SK-N-MC (cell line): ENCODE data around the gene NEMF.

Experiments
- DNase-seq: peaks from one replicate; pipeline ENCODE4 v3.0.0-alpha.2; 2011; ENCODE audit warnings: low read depth, low spot score
- H3K27ac ChIP-seq: fragments of 200-600 bp; sonication (generic); 2 replicates; pipeline ENCODE4 v1.5.1; 2016; ENCODE audit warnings: mixed run types
- H3K36me3 ChIP-seq: fragments of 200-600 bp; sonication (generic); 2 replicates; pipeline ENCODE4 v1.6.1; 2017; ENCODE audit warnings: antibody characterized with exemption, low read length, mixed read lengths; ENCODE audit not compliant: insufficient read depth
- H3K4me3 ChIP-seq: fragments of 200-600 bp; sonication (generic); 2 replicates; pipeline ENCODE4 v1.5.1; 2016
- H3K9ac ChIP-seq: fragments of 200-600 bp; sonication (generic); 2 replicates; pipeline ENCODE4 v1.8.0; 2017; ENCODE audit warnings: mixed run types, mixed read lengths; ENCODE audit not compliant: insufficient read length
- H3K9me3 ChIP-seq: fragments of 200-600 bp; sonication (generic); 2 replicates; pipeline ENCODE4 v1.6.1; 2017; ENCODE audit warnings: low read depth, mild to moderate bottlenecking, antibody characterized with exemption, low read length, moderate library complexity, mixed read lengths
- EZH2 ChIP-seq: fragments of 200-600 bp; sonication (generic); IDR thresholded peaks from one replicate; pipeline ENCODE4 v1.6.1; 2017; ENCODE audit warnings: antibody characterized with exemption
- FOXP2 ChIP-seq: optimal IDR thresholded peaks from 2 replicates; pipeline ENCODE3; 2011; ENCODE audit warnings: mild to moderate bottlenecking, moderate library complexity; ENCODE audit not compliant: insufficient read depth; ENCODE audit errors: extremely low read length, control extremely low read depth
- POLR2AphosphoS5 ChIP-seq: IDR thresholded peaks from 2 replicates; pipeline ENCODE4 v1.6.1; 2012; ENCODE audit warnings: mild to moderate bottlenecking, low read depth, low read length, borderline replicate concordance

The NEMF gene

GRCh38 chr14:49769581-49770211 lies 82.9 kb downstream of the NEMF start:
- no peak for DNase-seq
- Histone ChIP-seq H3K36me3 (peaks cover 3% of the 10 kb centered on the region), H3K27ac (peak overlapping the region; percentile 99; the same call in 1 of the 2 replicates), H3K9me3 (no peaks in the 10 kb centered on the region), H3K9ac (peak overlapping the region; percentile 95), H3K4me3 (peak overlapping the region; percentile 96)
- TF ChIP-seq FOXP2: no peak
- TF ChIP-seq EZH2: no peak
- TF ChIP-seq POLR2AphosphoS5: no peak

- peak overlapping the region; percentile 95 for H3K9ac ChIP-seq
- peak overlapping the region; percentile 99; the same call in 1 of the 2 replicates for H3K27ac ChIP-seq
- DNase-seq: no peak
- H3K9me3 ChIP-seq: no peaks in the 10 kb centered on the region
- H3K4me3 ChIP-seq: peak overlapping the region; percentile 96
- TF ChIP-seq FOXP2: no peak
- TF ChIP-seq POLR2AphosphoS5: 0 out of 2 replicates have a peak, but pooled peaks have one; percentile 1
- H3K36me3 ChIP-seq: no peaks in the 10 kb centered on the region; the same call in 1 of the 2 replicates
Observed at GRCh38 chr14:49769171-49769570, 83.4 kb downstream of the NEMF start.

DNA sequence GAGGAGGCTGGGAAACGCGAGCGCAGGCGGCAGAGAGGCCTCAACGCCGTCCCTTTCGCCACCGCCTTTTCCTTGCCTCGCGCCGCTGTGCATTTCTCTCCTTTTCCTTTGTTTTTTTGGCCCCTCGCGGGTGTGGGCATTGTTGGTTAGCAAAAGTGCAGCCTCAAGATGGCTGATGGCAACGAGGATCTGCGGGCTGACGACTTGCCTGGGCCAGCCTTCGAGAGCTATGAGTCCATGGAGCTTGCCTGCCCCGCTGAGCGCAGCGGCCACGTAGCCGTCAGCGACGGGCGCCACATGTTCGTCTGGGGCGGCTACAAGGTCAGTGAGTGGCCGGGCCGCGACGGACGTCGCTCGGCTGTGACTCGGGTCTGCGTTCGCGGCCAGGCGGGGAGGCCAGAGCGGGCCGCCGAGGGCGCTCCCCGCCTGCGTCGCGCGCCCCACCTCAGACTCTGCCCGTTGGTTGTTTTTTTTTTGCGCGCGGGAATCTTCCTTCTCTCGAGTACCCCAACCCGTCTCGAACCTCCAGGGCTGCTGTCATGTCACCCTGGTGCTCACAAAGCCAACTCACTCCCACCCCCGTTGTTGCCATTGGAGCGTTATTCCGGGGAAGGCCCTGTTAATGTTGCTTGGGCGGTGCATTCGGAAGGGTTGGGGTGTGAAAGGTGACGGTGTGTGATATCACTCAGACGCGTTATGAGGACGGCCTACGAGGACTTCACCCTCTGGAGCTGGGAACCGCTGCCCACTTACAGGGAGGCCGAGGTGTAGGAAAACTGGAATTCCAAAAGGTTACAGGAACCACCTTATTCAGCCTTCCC lies 84.1 kb downstream of the NEMF start:
- H3K9me3 ChIP-seq: no peaks in the 10 kb centered on the region
- DNase-seq: no peak
- peak overlapping the region; percentile 99 for H3K27ac ChIP-seq
- peak overlapping the region; percentile 96 for H3K4me3 ChIP-seq
- H3K9ac ChIP-seq: peak overlapping the region; percentile 95
- TF ChIP-seq POLR2AphosphoS5 (peak; percentile 47; the same call in 1 of the 2 replicates), EZH2 (no peak)
- no peaks in the 10 kb centered on the region for H3K36me3 ChIP-seq

DNA sequence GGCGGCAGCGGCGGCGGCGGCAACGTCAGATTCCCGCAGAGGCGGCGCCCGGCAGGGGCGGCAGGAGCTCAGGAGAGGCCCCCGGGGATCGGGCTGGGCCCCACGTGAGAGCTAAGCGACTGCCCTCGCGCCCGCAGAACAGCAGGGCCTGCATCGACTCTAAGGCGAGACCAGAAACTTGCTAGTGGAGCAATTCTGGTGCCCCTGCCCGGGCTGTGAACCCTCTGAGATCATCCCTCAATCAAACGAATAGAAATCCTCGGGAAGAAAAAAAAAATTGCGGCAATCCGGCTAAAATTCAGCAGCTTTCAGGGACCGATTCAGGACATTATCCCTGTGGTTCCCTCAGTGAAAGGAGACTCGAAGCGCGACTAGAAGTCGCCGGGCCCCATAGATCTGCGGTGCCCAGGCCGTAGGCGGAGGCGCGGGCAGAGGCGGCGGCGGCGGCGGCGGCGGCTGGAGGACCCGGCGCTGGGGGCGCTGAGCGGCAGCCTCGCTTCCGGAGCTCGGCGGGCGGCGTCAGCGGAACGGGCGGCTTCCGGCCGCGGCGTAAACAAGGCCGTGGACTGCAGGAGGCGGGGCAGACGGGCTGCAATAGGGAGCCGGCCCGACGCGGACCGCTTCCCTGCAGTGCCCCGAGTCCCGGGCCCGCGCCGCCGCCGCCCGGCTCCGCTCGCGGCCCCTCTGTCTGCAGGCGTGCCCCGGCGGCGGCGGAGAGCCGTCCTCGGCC lies 84.9 kb downstream of the NEMF start, which contains the start of gene KLHDC2:
TSS of gene KLHDC2 (plus strand) at position 583 of the 730 bp plus-strand sequence. CDS start 316 bp downstream, outside the sequence.
- Histone ChIP-seq H3K4me3 (peak within 1 kb of the TSS; percentile 96), H3K9ac (peak within 1 kb of the TSS; percentile 95), H3K9me3 (no peaks in the 10 kb centered on the region), H3K36me3 (no peaks in the 10 kb centered on the region), H3K27ac (peak within 1 kb of the TSS; percentile 99)
- no peak for DNase-seq
- peak; percentile 94 for TF ChIP-seq FOXP2
- TF ChIP-seq EZH2: no peak
- TF ChIP-seq POLR2AphosphoS5: peak; percentile 71

GRCh38 chr14:49767270-49767570 lies 85.4 kb downstream of the NEMF start:
- H3K9ac ChIP-seq: peak overlapping the region; percentile 95
- no peaks in the 10 kb centered on the region for H3K36me3 ChIP-seq
- H3K4me3 ChIP-seq: peak overlapping the region; percentile 96
- TF ChIP-seq EZH2: no peak
- no peak for TF ChIP-seq POLR2AphosphoS5
- TF ChIP-seq FOXP2: no peak
- DNase-seq: no peak
- H3K9me3 ChIP-seq: no peaks in the 10 kb centered on the region
- H3K27ac ChIP-seq: peak overlapping the region; percentile 99

GRCh38 chr14:49766839-49767238 lies 85.7 kb downstream of the NEMF start:
- no peak for DNase-seq
- TF ChIP-seq POLR2AphosphoS5 (no peak), EZH2 (no peak), FOXP2 (no peak)
- Histone ChIP-seq H3K9me3 (no peaks in the 10 kb centered on the region), H3K36me3 (no peaks in the 10 kb centered on the region), H3K4me3 (peak overlapping the region; percentile 96), H3K27ac (peak overlapping the region; percentile 99), H3K9ac (peak overlapping the region; percentile 95)

DNA sequence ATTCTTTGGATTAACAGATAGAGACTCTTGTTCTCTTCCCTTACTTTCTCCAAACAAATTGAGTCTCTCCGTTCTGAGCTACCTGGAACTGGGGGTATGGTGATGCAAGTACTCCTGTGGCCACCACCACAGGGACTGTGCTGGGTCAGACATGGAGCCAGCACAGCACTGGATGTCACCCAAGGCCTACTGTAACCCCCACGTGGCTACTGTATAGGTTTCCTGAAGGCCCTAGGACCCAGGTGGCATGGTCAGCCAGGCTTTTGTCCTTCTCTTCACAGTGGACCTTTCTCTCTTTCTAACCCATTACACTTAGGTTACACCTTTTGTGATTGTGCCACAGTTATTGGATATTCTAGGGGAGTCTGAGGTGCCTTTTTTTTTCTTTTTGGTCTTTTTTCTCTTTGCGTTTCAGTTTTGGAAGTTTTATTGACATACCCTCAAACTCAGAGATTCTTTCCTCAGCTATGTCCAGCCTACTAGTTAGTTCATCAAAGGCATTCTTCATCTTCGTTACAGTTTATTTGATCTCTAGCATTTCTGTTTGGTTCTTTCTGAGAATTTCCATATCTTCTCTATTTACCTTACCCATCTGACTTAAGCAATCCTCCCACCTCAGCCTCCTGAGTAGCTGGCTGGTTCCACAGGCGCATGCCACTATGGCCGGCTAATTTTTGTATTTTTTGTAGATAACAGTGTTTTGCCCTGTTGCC lies 90.6 kb downstream of the NEMF start:
- H3K9ac ChIP-seq: no peak overlapping the region
- no peak overlapping the region for H3K4me3 ChIP-seq
- H3K36me3 ChIP-seq: no peaks in the 10 kb centered on the region
- H3K9me3 ChIP-seq: no peaks in the 10 kb centered on the region
- TF ChIP-seq POLR2AphosphoS5 (no peak), EZH2 (no peak), FOXP2 (no peak)
- no peak overlapping the region for H3K27ac ChIP-seq
- DNase-seq: no peak

- no peaks in the 10 kb centered on the region for H3K9me3 ChIP-seq
- H3K9ac ChIP-seq: no peak overlapping the region
- no peaks in the 10 kb centered on the region for H3K36me3 ChIP-seq
- no peak for DNase-seq
- no peak overlapping the region for H3K27ac ChIP-seq
- H3K4me3 ChIP-seq: no peak overlapping the region
- TF ChIP-seq EZH2 (no peak), FOXP2 (no peak), POLR2AphosphoS5 (no peak)
Observed at GRCh38 chr14:49755378-49755777, 97.2 kb downstream of the NEMF start.
